ENCODE data around the gene CAMK2N1.

- TF ChIP-seq CTCF (IDR thresholded peaks at IDR 0.05; ENCODE audit: control extremely low read depth in 1 of 3, insufficient read depth in 1 of 3, low read depth in 1 of 3, low read length in 3 of 3): no peak
- no peak for TF ChIP-seq YY1 (IDR thresholded peaks at IDR 0.05; ENCODE audit: low read depth, low read length)
- peak; percentile 87 for TF ChIP-seq SUZ12 (IDR thresholded peaks at IDR 0.05; ENCODE audit: low read length)
- no peak for TF ChIP-seq POLR2AphosphoS5 (IDR thresholded peaks at IDR 0.05; ENCODE audit: low read depth, low read length)
- TF ChIP-seq CREB1 (IDR thresholded peaks at IDR 0.05): peak; percentile 14; the same call in 1 of the 2 replicates
- TF ChIP-seq TEAD4 (IDR thresholded peaks at IDR 0.05; ENCODE audit: low read depth, low read length): no peak
- TF ChIP-seq EP300 (IDR thresholded peaks at IDR 0.05; ENCODE audit: borderline replicate concordance in 1 of 2, low read depth in 2 of 2, low read length in 2 of 2): no peak
- TF ChIP-seq USF2 (IDR thresholded peaks at IDR 0.05; ENCODE audit: low read length): no peak
- no peak for TF ChIP-seq HDAC2 (IDR thresholded peaks at IDR 0.05; ENCODE audit: borderline replicate concordance in 1 of 2, low read depth in 2 of 2, low read length in 2 of 2)
- no peak for TF ChIP-seq TBP (IDR thresholded peaks at IDR 0.05; ENCODE audit: low read depth, low read length)
- no peak for TF ChIP-seq FOSL1 (IDR thresholded peaks at IDR 0.05; ENCODE audit: insufficient read depth, low read depth, low read length)
Measured at GRCh38 chr1:20484519-20485462, 1.2 kb downstream of the CAMK2N1 start.

All from H1 (cell line).